Neutrophil (primary cell): ENCODE measurements around the gene LDB2.

Experiments used
- H3K27ac ChIP-seq: fragments of 200-600 bp; sonication (generic); 2 replicates; pipeline ENCODE4 v1.5.1; 2016; ENCODE audit warnings: mild to moderate bottlenecking, moderate library complexity
- H3K27me3 ChIP-seq: fragments of 200-600 bp; sonication (generic); 2 replicates; pipeline ENCODE4 v1.6.0; 2016; ENCODE audit warnings: mild to moderate bottlenecking
- H3K36me3 ChIP-seq: fragments of 200-600 bp; sonication (generic); 2 replicates; pipeline ENCODE4 v1.5.1; 2017
- H3K4me1 ChIP-seq, 2 experiments: fragments of 200-600 bp in 1 of 2; sonication (generic) in 1 of 2; 1 replicate in 1 of 2; 2 replicates in 1 of 2; pipeline versions ENCODE4 v1.5.1 to v1.6.1; 2013 to 2016; ENCODE audit warnings: low read depth in 1 of 2, low read length in 1 of 2, mild to moderate bottlenecking in 1 of 2, moderate library complexity in 1 of 2; ENCODE audit not compliant: control insufficient read depth in 1 of 2, insufficient read depth in 1 of 2
- H3K4me3 ChIP-seq, 2 experiments: fragments of 200-600 bp in 1 of 2; sonication (generic) in 1 of 2; 1 replicate in 1 of 2; 2 replicates in 1 of 2; pipeline ENCODE4 v1.5.1; 2013 to 2016; ENCODE audit warnings: low read depth in 1 of 2, low read length in 1 of 2, mild to moderate bottlenecking in 1 of 2, moderate library complexity in 1 of 2
- H3K9me3 ChIP-seq: fragments of 200-600 bp; sonication (generic); 2 replicates; pipeline ENCODE4 v1.5.1; 2016
- CTCF ChIP-seq: fragments of 200-600 bp; sonication (generic); IDR thresholded peaks from 2 replicates; pipeline ENCODE4 v1.5.1; 2016; ENCODE audit warnings: antibody characterized with exemption

Gene LDB2

DNA sequence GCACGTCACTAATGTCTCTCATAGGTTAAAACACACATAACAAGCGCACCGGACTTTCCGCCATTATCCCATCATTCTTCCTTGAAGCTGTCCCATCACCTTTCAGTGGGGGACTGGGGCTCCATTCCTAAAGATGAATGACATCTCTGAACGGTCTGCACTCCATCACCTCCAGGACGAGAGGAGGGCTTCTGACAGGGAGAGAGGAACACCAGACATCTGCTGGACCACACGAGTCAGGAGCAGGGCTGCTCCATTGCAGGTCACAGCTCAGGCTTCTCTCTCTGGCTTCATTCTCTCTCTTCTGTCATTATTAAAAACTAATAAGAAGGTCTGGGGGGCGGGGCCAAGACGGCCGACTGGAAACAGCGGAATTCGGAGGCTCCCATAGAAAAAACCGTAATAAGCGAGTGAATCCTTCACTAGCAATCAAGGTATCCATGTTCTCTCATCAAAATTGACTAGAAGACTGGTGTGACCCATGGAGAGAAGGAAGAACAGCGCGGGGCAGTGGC lies 289.8 kb downstream of the LDB2 start:
- TF ChIP-seq CTCF = no peak
- Histone ChIP-seq H3K27me3 (no peaks in the 10 kb centered on the region), H3K4me3 (no peak overlapping the region), H3K27ac (no peak overlapping the region), H3K4me1 (no peaks in the 10 kb centered on the region), H3K36me3 (no peaks in the 10 kb centered on the region), H3K9me3 (peaks cover 3% of the 10 kb centered on the region)

- H3K36me3 ChIP-seq = no peaks in the 10 kb centered on the region
- no peaks in the 10 kb centered on the region for H3K4me1 ChIP-seq
- H3K9me3 ChIP-seq = peaks cover 3% of the 10 kb centered on the region
- TF ChIP-seq CTCF = no peak
- H3K27me3 ChIP-seq = no peaks in the 10 kb centered on the region
- no peak overlapping the region for H3K27ac ChIP-seq
- no peak overlapping the region for H3K4me3 ChIP-seq
Measured at GRCh38 chr4:16608123-16608522, 290.3 kb downstream of the LDB2 start.

DNA sequence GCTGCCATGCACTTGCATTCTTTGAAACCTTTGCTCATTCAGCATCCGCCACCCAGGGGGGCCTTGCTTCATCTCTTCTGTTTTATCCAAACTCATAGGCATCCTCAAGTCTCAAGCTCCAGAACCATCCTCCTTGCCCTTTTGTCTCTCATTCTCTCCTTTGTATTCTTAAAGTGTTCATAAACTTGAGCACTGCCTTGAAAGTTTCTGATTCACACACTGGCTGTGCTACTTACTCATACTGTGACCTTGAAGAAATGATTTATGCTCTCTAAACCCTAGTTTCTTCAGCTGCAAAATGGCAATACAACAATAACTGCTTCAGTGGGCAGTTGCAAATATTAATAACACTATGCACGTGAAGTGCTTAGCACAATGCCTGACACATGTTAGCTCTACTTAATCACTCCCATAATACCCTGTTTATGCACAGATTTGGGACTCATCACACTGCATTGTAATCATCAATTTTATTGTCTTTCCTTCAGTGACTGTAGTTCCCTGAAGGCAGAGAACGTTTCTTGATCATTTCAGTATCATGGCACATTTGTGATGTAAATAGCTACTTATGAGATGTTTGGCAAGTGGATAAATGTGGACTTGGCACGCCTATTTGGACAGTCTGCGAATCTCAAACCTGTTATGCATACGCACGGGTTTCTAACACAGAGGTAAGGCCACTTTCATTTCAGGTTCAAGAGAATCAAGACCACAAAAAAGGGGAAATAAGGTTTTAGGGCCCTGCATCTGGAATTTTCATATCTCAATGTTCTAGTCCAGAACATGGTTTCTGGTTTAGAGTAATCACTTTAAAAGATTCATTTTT lies 291.0 kb downstream of the LDB2 start:
- Histone ChIP-seq H3K4me3 (no peak overlapping the region), H3K36me3 (no peaks in the 10 kb centered on the region), H3K4me1 (no peaks in the 10 kb centered on the region), H3K27ac (no peak overlapping the region), H3K27me3 (no peaks in the 10 kb centered on the region), H3K9me3 (peaks cover 3% of the 10 kb centered on the region)
- TF ChIP-seq CTCF = no peak

- Histone ChIP-seq H3K4me3 (no peak overlapping the region), H3K36me3 (no peaks in the 10 kb centered on the region), H3K27ac (no peak overlapping the region), H3K27me3 (no peaks in the 10 kb centered on the region), H3K9me3 (peaks cover 3% of the 10 kb centered on the region), H3K4me1 (no peaks in the 10 kb centered on the region)
- no peak for TF ChIP-seq CTCF
Measured at GRCh38 chr4:16606691-16607090, 291.8 kb downstream of the LDB2 start.

DNA sequence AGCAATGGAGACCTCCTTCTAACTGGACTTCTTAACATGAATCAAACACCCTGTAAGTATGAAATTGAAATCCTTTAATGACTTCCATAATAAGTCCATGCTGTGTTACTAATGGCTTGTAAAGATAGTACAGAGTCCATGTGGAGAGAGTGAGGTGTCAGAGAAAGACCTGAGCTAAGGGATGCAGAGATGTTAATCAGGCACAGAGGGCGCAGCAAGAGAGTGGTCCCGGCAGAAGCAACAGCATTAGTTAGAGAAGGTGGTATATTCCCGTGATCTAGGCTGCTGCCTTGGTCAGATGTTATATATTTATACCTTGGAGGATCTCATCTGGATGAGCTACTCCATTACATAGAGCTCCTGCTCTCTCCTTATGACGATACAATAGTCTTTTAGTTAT lies 295.3 kb downstream of the LDB2 start:
- Histone ChIP-seq H3K9me3 (no peaks in the 10 kb centered on the region), H3K27me3 (no peaks in the 10 kb centered on the region), H3K36me3 (no peaks in the 10 kb centered on the region), H3K4me3 (no peak overlapping the region), H3K4me1 (no peaks in the 10 kb centered on the region), H3K27ac (no peak overlapping the region)
- TF ChIP-seq CTCF = no peak
